ENCODE measurements around the gene NKAIN1.

The NKAIN1 gene

DNA sequence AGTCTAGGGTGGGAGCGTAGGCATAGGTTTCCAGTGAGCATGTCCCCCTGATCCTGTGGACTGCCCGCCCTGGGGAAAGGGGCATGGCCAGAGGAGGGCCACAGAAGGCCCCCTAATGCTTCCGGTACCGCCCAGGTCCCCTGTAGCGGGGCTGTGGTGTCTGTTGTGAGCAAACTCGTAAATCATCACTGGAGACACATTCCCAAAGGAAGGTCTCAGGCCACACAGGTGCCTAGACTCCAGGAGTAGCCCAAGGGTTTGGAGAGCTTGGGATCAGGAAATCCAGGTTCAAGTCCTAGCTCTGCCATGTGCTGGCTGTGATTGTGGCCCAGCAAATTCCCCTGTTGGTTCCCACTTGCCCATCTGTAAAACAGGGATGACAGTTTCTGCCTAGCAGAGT lies 20.2 kb downstream of the NKAIN1 start:
- TF ChIP-seq, protein P1, sequence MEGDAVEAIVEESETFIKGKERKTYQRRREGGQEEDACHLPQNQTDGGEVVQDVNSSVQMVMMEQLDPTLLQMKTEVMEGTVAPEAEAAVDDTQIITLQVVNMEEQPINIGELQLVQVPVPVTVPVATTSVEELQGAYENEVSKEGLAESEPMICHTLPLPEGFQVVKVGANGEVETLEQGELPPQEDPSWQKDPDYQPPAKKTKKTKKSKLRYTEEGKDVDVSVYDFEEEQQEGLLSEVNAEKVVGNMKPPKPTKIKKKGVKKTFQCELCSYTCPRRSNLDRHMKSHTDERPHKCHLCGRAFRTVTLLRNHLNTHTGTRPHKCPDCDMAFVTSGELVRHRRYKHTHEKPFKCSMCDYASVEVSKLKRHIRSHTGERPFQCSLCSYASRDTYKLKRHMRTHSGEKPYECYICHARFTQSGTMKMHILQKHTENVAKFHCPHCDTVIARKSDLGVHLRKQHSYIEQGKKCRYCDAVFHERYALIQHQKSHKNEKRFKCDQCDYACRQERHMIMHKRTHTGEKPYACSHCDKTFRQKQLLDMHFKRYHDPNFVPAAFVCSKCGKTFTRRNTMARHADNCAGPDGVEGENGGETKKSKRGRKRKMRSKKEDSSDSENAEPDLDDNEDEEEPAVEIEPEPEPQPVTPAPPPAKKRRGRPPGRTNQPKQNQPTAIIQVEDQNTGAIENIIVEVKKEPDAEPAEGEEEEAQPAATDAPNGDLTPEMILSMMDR (IDR thresholded peaks at IDR 0.05) = no peak
- Mint-ChIP-seq H3K36me3 (ENCODE audit: low read depth) (no peaks in the 10 kb centered on the region), H3K9me3 (no peaks in the 10 kb centered on the region), H3K27me3 (ENCODE audit: low read depth, poor library complexity) (peaks cover 3% of the 10 kb centered on the region), H3K27ac (no peak overlapping the region), H3K4me1 (peaks cover 66% of the 10 kb centered on the region), H3K4me3 (no peak overlapping the region)
- DNase-seq = no peak

DNA sequence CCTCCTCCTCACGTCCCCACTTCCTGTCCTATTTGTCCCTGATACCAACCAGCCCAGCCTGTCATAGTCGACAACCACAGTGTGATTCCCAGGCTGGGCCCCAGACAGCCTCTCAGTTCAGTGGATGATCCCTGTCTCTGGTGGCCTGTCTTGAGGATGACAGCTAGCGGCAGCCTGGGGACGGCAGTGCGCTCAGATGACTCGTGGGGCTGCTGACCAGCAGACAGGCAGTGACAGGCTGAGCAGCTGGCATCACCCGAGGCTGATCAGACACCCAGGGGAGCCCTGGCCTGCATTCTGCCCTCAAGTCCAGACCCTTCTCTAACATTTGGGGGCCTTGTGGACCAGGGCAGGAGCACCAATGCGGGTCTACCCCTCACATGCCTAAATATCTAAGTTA lies 21.0 kb downstream of the NKAIN1 start:
- Mint-ChIP-seq H3K36me3 (ENCODE audit: low read depth) (no peaks in the 10 kb centered on the region), H3K27me3 (ENCODE audit: low read depth, poor library complexity) (peaks cover 3% of the 10 kb centered on the region), H3K27ac (no peak overlapping the region), H3K4me1 (peaks cover 61% of the 10 kb centered on the region), H3K9me3 (no peaks in the 10 kb centered on the region), H3K4me3 (no peak overlapping the region)
- DNase-seq = no peak
- TF ChIP-seq, protein P1 (IDR thresholded peaks at IDR 0.05) = no peak

DNA sequence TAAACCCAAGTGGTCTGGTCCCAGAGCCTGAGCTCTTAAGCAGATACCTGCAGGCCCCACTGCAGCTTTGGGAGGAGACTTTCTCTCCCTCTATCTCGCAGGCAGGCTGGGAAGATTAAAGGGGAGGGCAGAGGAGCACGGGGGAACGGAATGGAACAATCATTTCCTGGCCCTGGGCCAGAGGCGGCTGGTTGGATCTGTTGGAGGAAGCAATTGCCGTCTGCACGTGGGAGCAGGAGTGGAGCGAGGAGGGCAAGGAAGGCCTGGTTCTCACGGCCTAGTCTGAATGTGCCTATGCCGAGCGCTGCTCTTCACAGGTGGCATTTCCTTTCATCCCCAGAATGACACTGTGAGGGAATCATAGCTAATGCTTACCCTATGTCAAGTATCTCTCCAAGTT lies 23.7 kb downstream of the NKAIN1 start:
- TF ChIP-seq, protein P1 (IDR thresholded peaks at IDR 0.05) = no peak
- Mint-ChIP-seq H3K9me3 (no peaks in the 10 kb centered on the region), H3K4me3 (no peak overlapping the region), H3K27ac (peak overlapping the region; percentile 9), H3K27me3 (ENCODE audit: low read depth, poor library complexity) (peaks cover 3% of the 10 kb centered on the region), H3K36me3 (ENCODE audit: low read depth) (no peaks in the 10 kb centered on the region), H3K4me1 (peaks cover 48% of the 10 kb centered on the region)
- no peak for DNase-seq

DNA sequence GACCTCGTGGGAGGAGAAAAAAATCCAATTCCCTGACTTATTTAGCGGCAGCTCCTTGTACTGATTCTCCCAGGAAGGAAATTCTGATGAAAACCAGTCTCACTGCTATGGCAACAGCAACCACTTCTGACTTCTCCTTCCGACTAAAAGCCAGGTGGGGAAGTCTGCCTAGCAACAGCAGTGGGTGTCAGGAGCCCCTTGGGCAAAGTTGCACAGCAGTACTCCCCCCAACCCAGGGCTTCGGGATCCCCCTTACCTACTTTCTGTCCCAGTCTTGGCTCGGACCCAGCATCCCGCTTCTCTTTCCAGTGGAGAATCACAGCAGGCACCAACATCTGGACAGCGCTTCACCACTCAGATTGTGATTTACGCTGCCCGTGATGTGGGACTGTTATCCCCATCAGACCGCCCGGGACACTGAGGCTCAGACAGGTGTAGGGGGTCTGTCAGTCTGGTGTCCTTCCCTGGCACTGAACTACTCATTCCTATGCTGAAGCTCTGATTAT lies 24.6 kb downstream of the NKAIN1 start:
- no peak overlapping the region for H3K4me3 Mint-ChIP-seq
- no peak overlapping the region for H3K27ac Mint-ChIP-seq
- TF ChIP-seq, protein P1 (IDR thresholded peaks at IDR 0.05) = no peak
- H3K4me1 Mint-ChIP-seq = peaks cover 43% of the 10 kb centered on the region
- no peaks in the 10 kb centered on the region for H3K9me3 Mint-ChIP-seq
- DNase-seq = no peak
- no peaks in the 10 kb centered on the region for H3K36me3 Mint-ChIP-seq (ENCODE audit: low read depth)
- H3K27me3 Mint-ChIP-seq (ENCODE audit: low read depth, poor library complexity) = peaks cover 3% of the 10 kb centered on the region

DNA sequence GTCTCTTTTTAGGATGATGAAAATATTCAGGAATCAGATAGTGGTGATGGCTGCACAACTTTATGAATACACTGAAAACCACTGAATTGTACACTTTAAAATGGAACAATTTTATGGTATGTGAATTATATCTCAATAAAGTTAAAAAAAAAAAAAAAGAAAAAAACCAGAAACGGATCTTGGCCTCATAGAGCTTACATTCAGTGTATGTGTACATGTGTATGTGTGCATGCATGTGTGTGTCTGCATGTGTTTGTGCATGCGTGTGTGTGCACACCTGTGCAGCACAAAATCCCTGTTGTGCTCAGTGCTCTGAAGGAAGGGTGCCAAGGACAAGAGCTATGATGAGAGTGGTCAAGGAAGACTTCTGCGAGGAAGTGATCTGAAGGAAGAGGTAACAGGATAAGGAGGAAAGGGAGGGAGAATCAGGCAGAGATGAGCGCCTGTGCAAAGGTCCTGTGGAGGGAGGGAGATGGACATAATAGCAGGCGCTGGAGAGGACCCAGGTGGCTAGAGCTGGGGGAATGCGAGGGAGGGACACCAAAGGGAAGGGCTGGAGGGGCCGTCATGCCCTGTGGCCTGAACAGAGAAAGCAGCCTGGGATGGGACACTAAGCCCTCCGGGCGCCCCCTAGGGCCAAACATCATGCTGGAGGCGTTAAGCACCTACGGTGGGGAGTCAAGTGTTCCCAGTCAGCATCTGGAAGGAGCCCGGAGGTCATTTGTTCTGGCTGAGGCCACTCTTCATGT lies 25.2 kb downstream of the NKAIN1 start:
- Mint-ChIP-seq H3K4me1 (peaks cover 49% of the 10 kb centered on the region), H3K4me3 (no peak overlapping the region), H3K27me3 (ENCODE audit: low read depth, poor library complexity) (peaks cover 3% of the 10 kb centered on the region), H3K27ac (no peak overlapping the region), H3K36me3 (ENCODE audit: low read depth) (no peaks in the 10 kb centered on the region), H3K9me3 (no peaks in the 10 kb centered on the region)
- DNase-seq = peak; percentile 27
- TF ChIP-seq, protein P1 (IDR thresholded peaks at IDR 0.05) = no peak
